Fibroblast of skin of right biceps (primary cell): ENCODE data around the gene COL23A1.
"Not testable (repeated sequence)": the region's sequence is repeated elsewhere in the genome, so short reads cannot be mapped to it uniquely, and the experiment has no call there.

Source experiments
- DNase-seq: peaks from one replicate; pipeline ENCODE4 v3.0.0-alpha.2; 2013

The COL23A1 gene

GRCh38 chr5:178247481-178248456, 342.4 kb downstream of the COL23A1 start:
- DNase-seq: no peak

DNA sequence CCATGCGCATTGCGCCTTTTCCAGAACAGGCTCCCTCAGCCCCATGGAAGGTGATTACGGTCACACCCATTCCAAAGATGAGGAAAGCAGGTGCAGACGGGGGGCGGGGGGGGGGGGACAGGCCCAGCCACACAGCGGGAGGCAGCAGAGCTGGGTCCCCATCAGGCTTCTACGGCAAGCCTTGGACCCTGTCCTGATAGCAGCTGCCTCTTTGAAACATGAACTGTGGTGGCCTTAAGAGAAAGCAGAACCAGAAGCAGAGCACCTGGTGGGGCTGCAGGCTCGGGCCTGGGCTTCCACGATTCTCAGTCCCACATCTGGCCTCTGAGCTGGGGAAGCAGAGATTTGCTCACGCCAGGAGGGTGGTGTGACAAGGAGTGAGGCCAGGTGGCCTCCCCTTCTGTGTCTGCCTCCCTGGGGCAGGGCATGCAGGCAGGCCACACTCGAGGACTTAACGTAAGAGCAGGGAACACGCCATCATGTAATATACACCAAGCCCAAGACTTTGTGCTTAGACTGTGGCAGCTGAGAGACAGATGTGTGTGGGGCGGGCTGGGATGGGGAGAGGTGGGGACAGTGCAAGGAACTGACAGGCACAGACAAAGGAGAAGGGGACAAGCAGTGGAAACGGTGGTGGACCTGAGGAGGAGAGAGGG, 343.4 kb downstream of the COL23A1 start:
- no peak for DNase-seq

DNA sequence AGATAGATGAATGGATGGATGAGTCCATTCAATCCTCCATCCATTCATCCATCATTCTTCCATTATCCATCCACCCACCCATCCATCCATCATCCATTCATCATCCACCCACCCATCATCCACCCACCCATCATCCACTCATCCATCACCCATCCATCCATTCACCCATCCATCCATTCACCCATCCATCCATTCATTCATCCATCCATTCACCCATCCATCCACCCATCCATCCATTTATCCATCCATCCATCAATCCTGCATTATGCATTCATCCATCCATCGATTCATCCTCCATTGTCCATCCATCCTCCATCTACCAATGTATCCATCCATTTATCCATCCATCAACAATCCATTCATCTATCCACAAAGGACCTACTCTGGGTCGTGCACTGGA, 344.8 kb downstream of the COL23A1 start:
- no peak for DNase-seq

DNA sequence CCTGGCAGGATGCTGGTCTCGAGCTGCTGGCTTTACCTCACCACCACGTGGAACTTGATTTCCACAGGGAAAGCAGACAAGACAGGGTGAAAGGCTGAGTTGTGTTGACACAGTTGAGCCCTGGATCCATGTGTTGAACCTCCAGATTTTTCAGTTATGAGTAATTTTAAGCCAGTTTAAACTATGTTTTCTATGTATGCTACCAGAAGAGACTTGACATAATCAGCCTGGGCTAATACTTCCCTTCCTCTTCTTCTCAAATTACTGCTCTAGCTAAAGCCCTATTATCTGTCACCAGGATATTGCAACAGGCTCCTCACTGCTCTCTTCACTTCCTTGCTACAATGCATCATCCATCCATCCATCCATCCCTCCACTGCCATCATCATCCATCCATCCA, 345.6 kb downstream of the COL23A1 start:
- peak; percentile 21 for DNase-seq

- no peak for DNase-seq
These were observed 347.8 kb downstream of the COL23A1 start for GRCh38 chr5:178242416-178242815.

DNA sequence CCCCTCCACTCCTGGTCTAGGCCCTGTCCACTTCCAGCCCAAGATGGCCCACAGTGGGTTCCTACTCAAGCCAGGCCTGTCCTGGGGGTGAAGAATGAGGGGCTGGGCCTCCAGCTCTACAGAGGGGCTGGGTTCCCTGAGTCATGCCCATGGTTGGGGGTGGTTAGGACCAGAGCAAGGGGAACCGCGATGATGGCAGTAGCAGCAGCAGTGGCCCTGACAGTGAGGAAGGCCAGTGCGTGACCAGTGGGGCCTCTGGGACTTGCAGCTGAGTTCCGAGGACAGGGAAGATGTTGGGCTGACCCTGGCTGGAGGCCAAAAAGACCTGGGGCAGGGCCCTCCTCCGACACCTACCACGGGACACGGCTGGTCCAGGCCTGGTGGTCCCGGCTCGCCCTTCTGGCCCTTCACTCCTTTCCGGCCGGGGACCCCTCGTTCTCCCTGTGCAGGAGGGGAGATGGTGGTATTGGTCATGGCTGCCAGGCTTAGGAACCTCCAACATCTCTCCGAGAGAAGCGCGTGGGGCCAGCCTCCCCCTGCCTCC, 348.4 kb downstream of the COL23A1 start:
- no peak for DNase-seq

- DNase-seq: no peak
These were observed 348.9 kb downstream of the COL23A1 start for GRCh38 chr5:178241231-178241663.

GRCh38 chr5:178240766-178241165, 349.4 kb downstream of the COL23A1 start:
- DNase-seq: no peak

GRCh38 chr5:178240341-178240741, 349.9 kb downstream of the COL23A1 start:
- DNase-seq: no peak

DNA sequence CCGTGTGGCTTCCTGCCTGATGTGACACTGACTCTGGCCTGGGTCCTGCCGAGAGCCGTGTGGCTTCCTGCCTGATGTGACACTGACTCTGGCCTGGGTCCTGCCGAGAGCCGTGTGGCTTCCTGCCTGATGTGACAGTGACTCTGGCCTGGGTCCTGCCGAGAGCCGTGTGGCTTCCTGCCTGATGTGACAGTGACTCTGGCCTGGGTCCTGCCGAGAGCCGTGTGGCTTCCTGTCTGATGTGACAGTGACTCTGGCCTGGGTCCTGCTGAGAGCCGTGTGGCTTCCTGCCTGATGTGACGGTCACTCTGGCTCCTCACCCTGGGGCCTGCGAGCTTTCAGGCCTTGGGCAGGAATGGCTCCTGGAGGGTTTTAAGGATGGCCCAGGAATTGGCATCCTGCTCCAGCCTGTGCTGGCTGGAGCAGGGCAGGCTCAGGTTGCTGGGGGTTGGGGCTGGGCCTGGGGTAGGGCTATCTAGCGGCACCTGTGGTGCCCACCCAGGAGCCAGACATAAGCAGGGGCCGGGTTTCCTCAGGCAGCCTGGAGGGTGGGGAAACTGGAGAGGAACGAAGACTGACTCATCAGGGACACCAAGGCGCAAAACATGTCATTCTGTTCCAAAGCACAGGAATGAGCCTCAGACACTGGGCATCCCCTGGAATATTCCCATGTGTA, 350.4 kb downstream of the COL23A1 start:
- not testable (repeated sequence) for DNase-seq

DNA sequence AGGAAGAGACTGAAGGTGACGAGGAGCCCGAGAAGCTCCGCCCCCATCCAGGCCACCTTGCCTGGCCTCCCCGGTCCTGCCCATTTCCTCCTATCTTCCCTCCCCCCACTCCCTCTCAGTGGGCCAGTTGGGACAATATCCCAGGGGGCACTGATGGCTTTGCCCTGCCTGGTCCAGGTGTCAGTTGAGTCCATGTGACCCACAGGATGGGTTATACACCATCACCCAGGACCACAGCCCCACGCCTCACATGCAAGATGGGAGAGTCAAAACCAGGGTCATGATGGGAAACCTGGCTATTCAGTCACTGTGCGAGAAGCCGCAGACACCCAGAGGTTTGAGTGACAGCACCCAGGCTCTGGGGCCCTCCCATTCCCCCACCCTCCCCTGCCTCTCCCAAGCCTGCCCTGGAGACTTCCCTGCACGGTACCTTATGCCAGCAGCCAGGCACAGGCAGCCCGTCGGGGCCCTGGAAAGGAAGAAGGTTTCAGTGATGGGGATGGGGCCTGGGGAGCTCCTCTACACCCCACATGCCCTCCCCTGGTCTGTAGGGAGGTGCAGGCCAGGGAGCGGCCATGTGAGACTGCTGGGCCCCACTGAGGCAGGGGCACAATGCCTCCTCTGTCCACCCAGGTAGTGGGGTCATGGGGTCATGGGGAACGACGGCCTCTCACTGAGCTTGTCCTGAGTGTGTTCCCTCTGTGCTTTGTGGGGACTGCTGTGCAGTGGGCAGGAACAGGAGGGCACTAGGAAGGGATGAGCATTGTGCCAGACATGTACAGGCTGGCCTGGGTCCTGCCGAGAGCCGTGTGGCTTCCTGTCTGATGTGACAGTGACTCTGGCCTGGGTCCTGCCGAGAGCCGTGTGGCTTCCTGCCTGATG, 351.2 kb downstream of the COL23A1 start:
- no peak for DNase-seq

- DNase-seq: no peak
These were observed 351.9 kb downstream of the COL23A1 start for GRCh38 chr5:178238313-178238635.

DNA sequence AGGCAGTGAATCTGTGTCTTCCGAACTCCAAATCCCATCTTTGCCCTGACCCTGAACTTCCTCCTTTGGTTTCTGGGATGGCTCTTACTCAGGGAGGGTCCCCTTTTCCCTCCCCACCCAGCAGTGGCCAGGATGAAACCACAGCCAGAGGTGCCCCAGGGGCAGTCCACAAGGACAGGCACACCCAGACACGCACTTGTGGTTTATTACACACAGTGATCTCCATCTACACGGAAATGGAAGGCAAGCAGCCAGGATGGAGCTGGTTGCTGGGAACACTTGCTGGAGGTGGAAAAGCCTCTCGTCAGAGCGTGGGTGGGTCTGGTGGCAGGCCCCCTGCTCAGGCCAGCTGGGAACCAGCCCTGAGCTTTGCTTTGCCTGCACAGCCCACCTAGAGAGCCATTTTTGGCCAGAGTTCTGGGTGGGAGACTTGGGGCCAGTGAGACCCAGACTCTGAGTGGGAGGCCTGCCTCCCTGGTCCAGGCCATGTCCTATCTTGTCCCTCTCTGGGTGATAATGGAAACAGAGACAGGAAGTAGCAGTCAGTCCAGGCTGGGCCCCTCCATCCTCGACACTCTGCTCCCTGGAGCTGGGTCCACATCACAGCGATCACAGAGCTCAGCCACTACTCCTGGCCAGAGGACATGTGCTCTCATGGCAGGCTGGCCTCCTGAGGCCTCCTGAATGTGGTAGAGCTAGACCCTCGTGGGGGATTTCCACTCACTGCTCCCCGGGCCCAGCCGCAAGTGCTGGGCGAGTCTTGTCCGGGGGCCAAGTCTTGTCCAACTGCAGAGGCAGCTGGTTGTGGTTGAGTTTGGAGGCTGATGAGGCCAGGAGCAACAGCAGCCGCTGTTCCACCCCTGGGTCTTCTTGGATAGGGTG, 352.5 kb downstream of the COL23A1 start:
- no peak for DNase-seq

DNA sequence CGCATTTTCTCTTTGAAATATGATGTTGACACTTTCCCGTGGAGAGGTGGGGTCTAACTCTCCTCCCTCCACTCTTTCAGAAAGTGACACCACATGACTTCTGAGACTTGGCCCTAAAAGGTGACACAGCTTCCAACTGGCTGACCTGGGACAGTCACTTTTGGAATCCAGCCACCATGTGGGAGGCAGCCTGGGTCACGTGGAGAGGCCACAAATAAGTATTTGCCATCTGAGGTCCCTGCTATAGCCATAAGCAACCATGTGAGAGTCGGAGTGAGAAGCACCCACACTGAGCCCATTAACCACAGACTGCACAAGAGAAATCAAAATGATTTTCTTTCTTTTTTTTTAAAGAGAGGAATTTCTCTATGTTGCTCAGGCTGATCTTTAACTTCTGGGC, 353.5 kb downstream of the COL23A1 start:
- DNase-seq: no peak

DNA sequence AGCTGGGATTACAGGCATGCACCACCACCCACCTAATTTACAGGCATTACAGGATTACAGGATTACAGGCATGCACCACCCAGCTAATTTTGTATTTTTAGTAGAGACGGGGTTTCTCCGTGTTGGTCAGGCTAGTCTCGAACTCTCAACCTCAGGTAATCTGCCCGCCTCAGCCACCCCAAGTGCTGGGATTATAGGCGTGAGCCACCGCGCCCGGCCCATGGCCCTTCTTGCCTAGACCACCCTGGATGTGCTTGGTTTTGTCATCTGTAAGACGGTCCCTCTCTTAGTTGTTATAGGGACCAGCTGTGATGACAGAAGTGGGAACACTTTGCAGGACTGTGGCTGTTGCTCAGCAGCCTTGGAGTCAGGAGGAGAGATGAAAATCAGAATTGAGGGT, 354.1 kb downstream of the COL23A1 start:
- DNase-seq: no peak

DNA sequence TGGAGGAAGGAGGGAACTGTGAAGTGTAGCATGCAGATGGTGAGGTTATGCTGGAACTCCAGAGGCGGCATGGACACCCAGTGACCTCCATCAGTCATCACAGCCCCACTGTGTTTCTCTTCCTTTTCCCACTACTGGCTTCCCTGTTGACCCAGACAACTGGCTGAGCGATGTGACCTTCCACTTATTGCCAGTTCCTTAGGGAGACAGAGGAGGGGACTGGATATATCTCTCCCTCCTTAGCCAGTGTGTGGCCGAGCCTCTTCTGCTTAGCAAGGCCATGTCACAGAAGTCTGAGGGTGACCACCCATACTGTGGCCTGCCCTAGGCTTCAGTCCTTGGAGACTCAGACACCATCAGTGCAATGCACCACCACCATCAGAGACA, 354.6 kb downstream of the COL23A1 start:
- DNase-seq: no peak

GRCh38 chr5:178234750-178235587, 355.2 kb downstream of the COL23A1 start:
- peak; percentile 60 for DNase-seq

DNA sequence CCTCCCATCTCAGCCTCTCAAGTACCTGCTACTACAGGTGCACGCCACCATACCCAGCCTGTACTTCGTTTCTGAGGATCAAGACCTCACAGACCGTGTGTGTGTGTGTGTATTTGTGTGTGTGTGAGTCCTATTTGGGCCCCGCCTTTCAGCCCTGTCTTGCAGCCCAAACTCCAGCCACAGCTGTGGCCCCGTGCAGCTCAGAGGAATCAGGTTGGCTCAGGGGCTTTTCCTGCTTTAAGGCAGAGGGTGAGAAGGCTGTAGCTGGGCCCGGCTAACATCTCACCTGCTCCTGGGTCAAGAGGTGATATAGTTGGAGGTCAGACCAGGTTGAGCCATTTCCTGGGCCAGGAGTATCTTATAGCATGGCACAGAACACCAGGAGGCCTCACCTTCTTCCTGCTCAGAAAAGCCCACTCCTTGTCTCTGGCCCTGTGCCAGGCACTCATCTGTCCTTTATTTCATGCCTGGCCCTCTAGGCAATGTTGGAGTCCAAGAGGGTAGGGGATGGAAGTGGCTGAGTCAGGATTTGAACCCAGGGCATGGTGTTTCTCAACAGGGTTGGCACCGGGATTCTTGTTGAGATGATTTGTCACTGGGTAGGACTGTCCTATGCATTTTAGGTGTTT, 356.0 kb downstream of the COL23A1 start:
- no peak for DNase-seq

GRCh38 chr5:178232920-178233429, 357.2 kb downstream of the COL23A1 start:
- DNase-seq: no peak
